Progenitor cell of endocrine pancreas (in vitro differentiated cells): ENCODE measurements around the gene FRMD4A. TPM values are rescaled to one million over a fixed set of nuclear protein-coding genes. Genes with fewer than 3 reads are reported as not detected.
A peak's percentile ranks its signal among the peaks of the same experiment; 100 is the strongest.

Source experiments
- DNase-seq: peaks from one replicate; pipeline ENCODE4 v3.0.0; 2021; ENCODE audit warnings: low spot score; ENCODE audit not compliant: unreplicated experiment
- H3K27ac Mint-ChIP-seq: 2 replicates; pipeline ENCODE4 v1.8.0; 2021; ENCODE audit warnings: mild to moderate bottlenecking, moderate library complexity, mixed read lengths
- H3K27me3 Mint-ChIP-seq: 2 replicates; pipeline ENCODE4 v1.8.0; 2021; ENCODE audit warnings: mixed read lengths
- H3K36me3 Mint-ChIP-seq: 2 replicates; pipeline ENCODE4 v1.8.0; 2022; ENCODE audit warnings: mixed read lengths; ENCODE audit not compliant: insufficient read depth
- H3K4me1 Mint-ChIP-seq: 2 replicates; pipeline ENCODE4 v1.8.0; 2021; ENCODE audit warnings: low read depth, mixed read lengths
- H3K4me3 Mint-ChIP-seq: 2 replicates; pipeline ENCODE4 v1.8.0; 2021; ENCODE audit warnings: low read depth, mild to moderate bottlenecking, moderate library complexity, mixed read lengths
- H3K9me3 Mint-ChIP-seq: 2 replicates; pipeline ENCODE4 v1.8.0; 2021; ENCODE audit warnings: low read depth, mixed read lengths
- total RNA-seq: library from RNA; stranded (reverse); gene quantifications from 2 replicates; pipeline ENCODE4 v1.2.1, GENCODE V29; 2021
- TF ChIP-seq, protein P1 (sequence below): fragments of 200-600 bp; sonication (generic); IDR thresholded peaks from one replicate; pipeline ENCODE4 v1.5.0; 2021; ENCODE audit warnings: antibody characterized with exemption, mild to moderate bottlenecking; ENCODE audit not compliant: unreplicated experiment

The FRMD4A gene
- total RNA-seq, 1 donor from 2014 or later, result 42.2 TPM

DNA sequence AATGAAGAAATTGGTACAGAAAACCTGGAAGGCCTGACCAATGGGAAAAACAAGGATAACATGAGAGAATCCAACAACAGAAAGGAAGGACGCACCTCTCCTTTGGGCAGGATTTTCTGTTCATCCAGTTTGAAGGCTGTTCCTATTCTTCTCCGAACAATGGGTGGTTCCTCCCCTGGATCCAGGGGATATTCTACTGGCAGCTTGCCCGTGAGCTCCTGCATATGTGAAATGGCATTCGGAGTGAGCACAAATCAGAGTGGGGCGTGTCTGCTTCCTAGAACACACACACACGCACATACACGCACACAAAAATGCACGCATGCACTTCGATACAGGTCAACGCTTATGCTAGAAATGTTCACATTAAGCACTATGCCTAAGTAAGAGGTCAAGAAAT, 660.4 kb downstream of the FRMD4A start:
- no peak overlapping the region for H3K27ac Mint-ChIP-seq
- peaks cover 17% of the 10 kb centered on the region for H3K27me3 Mint-ChIP-seq
- TF ChIP-seq, protein P1, sequence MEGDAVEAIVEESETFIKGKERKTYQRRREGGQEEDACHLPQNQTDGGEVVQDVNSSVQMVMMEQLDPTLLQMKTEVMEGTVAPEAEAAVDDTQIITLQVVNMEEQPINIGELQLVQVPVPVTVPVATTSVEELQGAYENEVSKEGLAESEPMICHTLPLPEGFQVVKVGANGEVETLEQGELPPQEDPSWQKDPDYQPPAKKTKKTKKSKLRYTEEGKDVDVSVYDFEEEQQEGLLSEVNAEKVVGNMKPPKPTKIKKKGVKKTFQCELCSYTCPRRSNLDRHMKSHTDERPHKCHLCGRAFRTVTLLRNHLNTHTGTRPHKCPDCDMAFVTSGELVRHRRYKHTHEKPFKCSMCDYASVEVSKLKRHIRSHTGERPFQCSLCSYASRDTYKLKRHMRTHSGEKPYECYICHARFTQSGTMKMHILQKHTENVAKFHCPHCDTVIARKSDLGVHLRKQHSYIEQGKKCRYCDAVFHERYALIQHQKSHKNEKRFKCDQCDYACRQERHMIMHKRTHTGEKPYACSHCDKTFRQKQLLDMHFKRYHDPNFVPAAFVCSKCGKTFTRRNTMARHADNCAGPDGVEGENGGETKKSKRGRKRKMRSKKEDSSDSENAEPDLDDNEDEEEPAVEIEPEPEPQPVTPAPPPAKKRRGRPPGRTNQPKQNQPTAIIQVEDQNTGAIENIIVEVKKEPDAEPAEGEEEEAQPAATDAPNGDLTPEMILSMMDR, result no peak
- H3K4me3 Mint-ChIP-seq, result no peak overlapping the region
- H3K9me3 Mint-ChIP-seq, result no peaks in the 10 kb centered on the region
- H3K36me3 Mint-ChIP-seq, result peaks cover 48% of the 10 kb centered on the region
- DNase-seq, result no peak
- H3K4me1 Mint-ChIP-seq, result peaks cover 48% of the 10 kb centered on the region

DNA sequence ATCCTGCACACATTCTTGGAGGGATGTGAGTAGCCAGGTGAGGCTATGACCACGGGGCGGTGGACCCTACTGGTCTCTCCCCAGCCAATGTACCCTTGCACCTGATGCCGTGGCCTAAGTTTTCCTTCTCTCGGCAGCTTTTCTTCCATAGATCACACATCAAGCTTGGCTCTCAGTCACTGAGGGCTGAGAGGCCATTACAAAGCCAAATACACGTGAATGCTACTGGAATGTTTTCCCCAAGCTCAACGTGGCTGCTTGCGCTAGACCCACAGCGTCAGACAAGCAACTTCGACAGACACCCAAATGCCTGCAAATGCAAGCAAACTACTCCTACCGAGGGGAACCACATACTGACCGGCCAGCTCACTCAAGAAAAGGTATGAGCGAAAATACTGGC, 660.8 kb downstream of the FRMD4A start:
- peak overlapping the region; percentile 91 for H3K27ac Mint-ChIP-seq
- H3K9me3 Mint-ChIP-seq, result no peaks in the 10 kb centered on the region
- H3K36me3 Mint-ChIP-seq, result peaks cover 49% of the 10 kb centered on the region
- peaks cover 46% of the 10 kb centered on the region for H3K4me1 Mint-ChIP-seq
- H3K27me3 Mint-ChIP-seq, result peaks cover 14% of the 10 kb centered on the region
- no peak overlapping the region for H3K4me3 Mint-ChIP-seq
- TF ChIP-seq, protein P1, result no peak
- DNase-seq, result no peak

DNA sequence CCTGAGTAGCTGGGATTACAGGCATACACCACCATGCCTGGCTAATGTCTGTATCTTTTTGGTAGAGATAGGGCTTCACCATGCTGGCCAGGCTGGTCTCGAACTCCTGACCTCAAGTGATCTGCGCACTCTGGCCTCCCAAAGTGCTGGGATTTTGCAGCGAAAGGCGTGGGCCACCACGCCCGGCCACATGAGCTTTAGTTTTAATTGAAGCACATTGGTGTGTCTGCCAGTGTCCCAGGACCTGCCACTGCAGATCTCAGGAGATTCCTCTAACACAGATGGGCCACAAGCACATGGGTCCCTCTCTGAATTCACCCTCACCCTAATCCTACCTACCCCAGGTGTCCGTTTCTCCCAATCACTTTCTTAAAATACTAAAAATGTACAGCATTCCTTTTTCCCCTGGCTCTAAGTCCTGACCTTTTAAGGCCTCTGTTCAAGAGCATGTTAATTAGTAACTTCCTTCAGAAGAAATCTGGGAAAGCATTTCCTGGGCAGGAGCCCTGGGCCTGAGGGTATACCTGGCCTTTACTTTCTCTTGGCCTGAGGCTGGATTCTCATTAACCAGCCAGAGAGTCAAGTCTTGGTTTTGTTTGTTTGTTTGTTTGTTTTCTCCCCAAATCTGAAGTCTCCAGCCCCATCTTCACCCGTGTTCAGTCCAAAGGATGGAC, 661.4 kb downstream of the FRMD4A start:
- peaks cover 48% of the 10 kb centered on the region for H3K36me3 Mint-ChIP-seq
- H3K9me3 Mint-ChIP-seq, result no peaks in the 10 kb centered on the region
- H3K4me3 Mint-ChIP-seq, result no peak overlapping the region
- TF ChIP-seq, protein P1, result no peak
- H3K27me3 Mint-ChIP-seq, result peaks cover 10% of the 10 kb centered on the region
- peak overlapping the region; percentile 91 for H3K27ac Mint-ChIP-seq
- H3K4me1 Mint-ChIP-seq, result peaks cover 44% of the 10 kb centered on the region
- no peak for DNase-seq

DNA sequence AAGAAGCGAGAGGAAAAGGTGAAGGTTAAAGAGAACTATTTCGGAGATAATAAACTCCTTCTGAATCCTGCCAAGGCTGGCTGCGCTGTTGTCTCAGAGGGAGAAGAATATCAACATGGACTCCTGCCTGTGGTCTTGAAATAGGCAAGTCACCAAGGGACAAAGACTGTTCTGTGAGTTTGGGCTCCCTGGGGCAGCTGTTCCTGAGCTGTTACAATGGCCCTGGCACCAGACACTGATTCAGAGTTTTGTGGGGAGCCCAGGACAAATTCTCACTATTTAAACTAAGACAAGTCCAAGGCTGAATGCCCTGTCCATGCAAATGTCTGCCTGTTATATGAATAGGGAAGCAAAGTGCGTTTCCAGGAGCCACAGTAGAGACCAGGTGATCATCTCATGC, 662.6 kb downstream of the FRMD4A start:
- H3K4me3 Mint-ChIP-seq, result no peak overlapping the region
- H3K27ac Mint-ChIP-seq, result peak overlapping the region; percentile 16
- H3K4me1 Mint-ChIP-seq, result peaks cover 37% of the 10 kb centered on the region
- H3K27me3 Mint-ChIP-seq, result peaks cover 17% of the 10 kb centered on the region
- TF ChIP-seq, protein P1, result no peak
- H3K9me3 Mint-ChIP-seq, result no peaks in the 10 kb centered on the region
- DNase-seq, result no peak
- peaks cover 45% of the 10 kb centered on the region for H3K36me3 Mint-ChIP-seq

DNA sequence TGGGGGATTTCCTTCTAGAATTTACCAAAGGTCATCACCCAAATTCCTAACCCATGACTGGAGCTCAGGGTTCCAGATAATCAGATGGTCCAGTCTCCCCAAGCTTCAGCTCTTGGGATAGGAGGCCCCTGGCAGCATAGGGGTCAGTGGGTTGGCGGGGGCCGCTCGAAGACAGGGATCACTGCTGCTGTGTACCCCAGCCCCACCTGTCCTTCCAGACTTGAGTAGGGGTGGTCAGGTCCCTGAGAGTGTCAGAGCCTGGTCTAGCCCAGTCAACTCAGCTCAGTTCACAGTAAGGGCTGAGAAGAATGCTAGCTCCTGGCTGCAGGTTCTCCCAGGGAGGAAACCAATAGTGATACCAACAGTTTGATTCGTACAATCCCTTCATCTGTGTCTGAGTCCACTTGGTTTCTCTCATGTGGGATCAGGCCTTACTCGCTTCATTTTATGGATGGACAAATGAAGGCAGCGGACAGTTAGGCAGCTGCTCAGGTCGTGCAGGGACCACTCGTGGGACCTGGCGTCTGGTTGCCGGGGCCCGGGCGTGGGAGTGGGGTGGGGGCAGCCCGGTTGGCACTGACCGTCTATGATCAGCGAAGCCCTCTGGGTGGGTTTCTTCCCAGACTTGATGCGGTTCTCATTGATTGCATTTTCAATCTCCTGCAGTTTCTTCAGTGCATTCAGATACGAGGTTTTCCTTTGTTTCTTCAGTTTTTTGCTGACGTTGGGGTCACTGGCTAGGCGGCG, 665.0 kb downstream of the FRMD4A start:
- H3K4me1 Mint-ChIP-seq, result peaks cover 22% of the 10 kb centered on the region
- no peak for DNase-seq
- peaks cover 27% of the 10 kb centered on the region for H3K27me3 Mint-ChIP-seq
- no peak overlapping the region for H3K4me3 Mint-ChIP-seq
- no peak overlapping the region for H3K27ac Mint-ChIP-seq
- TF ChIP-seq, protein P1, result no peak
- H3K36me3 Mint-ChIP-seq, result peaks cover 55% of the 10 kb centered on the region
- H3K9me3 Mint-ChIP-seq, result no peaks in the 10 kb centered on the region
